Neural crest cell (in vitro differentiated cells): ENCODE results near the gene ANKRD63. TPM values are rescaled to one million over a fixed set of nuclear protein-coding genes. Genes with fewer than 3 reads are reported as not detected.

Source experiments
- DNase-seq: peaks from one replicate; pipeline ENCODE4 v3.0.0; 2021; ENCODE audit warnings: low read depth, mixed read lengths, low spot score
- H3K27ac Mint-ChIP-seq: one replicate; pipeline ENCODE4 v1.8.0; 2021; ENCODE audit warnings: mild to moderate bottlenecking, mixed read lengths; ENCODE audit not compliant: unreplicated experiment
- H3K27me3 Mint-ChIP-seq: 2 replicates; pipeline ENCODE4 v1.8.0; 2021; ENCODE audit warnings: low read depth, mild to moderate bottlenecking, mixed read lengths
- H3K36me3 Mint-ChIP-seq: 2 replicates; pipeline ENCODE4 v1.8.0; 2021; ENCODE audit warnings: low read depth, mild to moderate bottlenecking, mixed read lengths
- H3K4me1 Mint-ChIP-seq: 2 replicates; pipeline ENCODE4 v1.8.0; 2021; ENCODE audit warnings: mixed read lengths
- H3K4me3 Mint-ChIP-seq: one replicate; pipeline ENCODE4 v1.8.0; 2021; ENCODE audit warnings: mild to moderate bottlenecking, mixed read lengths
- H3K9me3 Mint-ChIP-seq: 2 replicates; pipeline ENCODE4 v1.8.0; 2021; ENCODE audit warnings: mixed read lengths
- CTCF ChIP-seq: fragments of 200-600 bp; sonication (generic); conservative IDR thresholded peaks from 2 replicates; pipeline ENCODE4 v1.5.0; 2021; ENCODE audit warnings: antibody characterized with exemption, mild to moderate bottlenecking
- total RNA-seq: library from RNA; stranded (reverse); gene quantifications from 2 replicates; pipeline ENCODE4 v1.2.1, GENCODE V29; 2021

Gene ANKRD63
- total RNA-seq, 1 donor from 2014 or later, result not detected

GRCh38 chr15:40271685-40272484 is 11.0 kb downstream of the ANKRD63 start:
- H3K4me3 Mint-ChIP-seq, result no peak overlapping the region
- no peak for TF ChIP-seq CTCF

GRCh38 chr15:40270246-40270995 is 12.4 kb downstream of the ANKRD63 start:
- no peak for DNase-seq
- H3K36me3 Mint-ChIP-seq, result no peaks in the 10 kb centered on the region
- no peaks in the 10 kb centered on the region for H3K9me3 Mint-ChIP-seq
- H3K4me3 Mint-ChIP-seq, result no peak overlapping the region
- peaks cover 8% of the 10 kb centered on the region for H3K4me1 Mint-ChIP-seq
- H3K27ac Mint-ChIP-seq, result no peak overlapping the region
- TF ChIP-seq CTCF, result no peak
- H3K27me3 Mint-ChIP-seq, result peaks cover 6% of the 10 kb centered on the region

More at GRCh38 chr15:40271685-40272484, 11.0 kb downstream of the ANKRD63 start:
- Mint-ChIP-seq H3K27me3 (peaks cover 11% of the 10 kb centered on the region), H3K4me1 (peaks cover 5% of the 10 kb centered on the region), H3K9me3 (no peaks in the 10 kb centered on the region), H3K27ac (no peak overlapping the region), H3K36me3 (no peaks in the 10 kb centered on the region)
- no peak for DNase-seq

GRCh38 chr15:40269604-40270003 is 13.3 kb downstream of the ANKRD63 start:
- Mint-ChIP-seq H3K27me3 (peaks cover 2% of the 10 kb centered on the region), H3K36me3 (no peaks in the 10 kb centered on the region), H3K9me3 (no peaks in the 10 kb centered on the region), H3K4me1 (peaks cover 5% of the 10 kb centered on the region), H3K27ac (no peak overlapping the region), H3K4me3 (no peak overlapping the region)
- no peak for TF ChIP-seq CTCF
- DNase-seq, result no peak

- H3K27me3 Mint-ChIP-seq, result no peaks in the 10 kb centered on the region
- H3K36me3 Mint-ChIP-seq, result no peaks in the 10 kb centered on the region
- no peak for TF ChIP-seq CTCF
- no peaks in the 10 kb centered on the region for H3K9me3 Mint-ChIP-seq
- H3K27ac Mint-ChIP-seq, result no peak overlapping the region
- no peak for DNase-seq
- no peak overlapping the region for H3K4me3 Mint-ChIP-seq
- H3K4me1 Mint-ChIP-seq, result peaks cover 3% of the 10 kb centered on the region
Measured at GRCh38 chr15:40267670-40268069, 15.2 kb downstream of the ANKRD63 start.

GRCh38 chr15:40266828-40267304 is 16.0 kb downstream of the ANKRD63 start:
- no peak for TF ChIP-seq CTCF
- DNase-seq, result no peak
- H3K36me3 Mint-ChIP-seq, result no peaks in the 10 kb centered on the region
- no peak overlapping the region for H3K27ac Mint-ChIP-seq
- no peaks in the 10 kb centered on the region for H3K27me3 Mint-ChIP-seq
- H3K4me1 Mint-ChIP-seq, result peaks cover 3% of the 10 kb centered on the region
- H3K4me3 Mint-ChIP-seq, result no peak overlapping the region
- no peaks in the 10 kb centered on the region for H3K9me3 Mint-ChIP-seq
